ENCODE results near the gene BCR.

DNA sequence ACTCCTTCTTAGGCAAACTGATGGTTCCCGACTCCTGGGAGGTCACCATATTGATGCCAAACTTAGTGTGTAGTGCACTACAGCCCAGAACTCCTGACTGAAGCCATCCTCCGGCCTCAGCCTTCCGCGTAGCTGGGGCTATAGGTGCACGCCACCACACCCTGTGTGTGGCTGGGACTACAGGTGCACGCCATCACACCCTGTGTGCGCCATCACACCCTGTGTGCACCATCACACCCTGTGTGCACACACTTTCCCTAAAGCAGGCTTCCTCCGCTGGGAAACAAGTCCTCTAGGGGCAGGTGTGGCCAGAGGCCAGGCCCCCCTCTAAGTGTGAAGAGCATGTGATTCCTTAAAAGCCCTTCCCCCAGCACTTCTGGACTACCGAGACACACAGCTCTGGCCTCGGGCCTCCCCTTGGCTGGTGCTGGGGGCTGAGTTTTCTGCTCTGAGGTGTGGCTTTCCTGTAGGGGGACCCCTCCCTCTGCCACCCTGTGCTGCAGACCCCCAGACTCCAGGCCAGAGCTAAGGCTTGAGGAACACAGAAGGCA is 81.7 kb downstream of the BCR start:
- no peak for TF ChIP-seq POLR2A (IDR thresholded peaks at IDR 0.05)
- TF ChIP-seq CTCF (IDR thresholded peaks at IDR 0.05 in 8 of 11, conservative IDR thresholded peaks at IDR 0.05 in 3 of 11) = no peak
- TF ChIP-seq POLR2AphosphoS5 (IDR thresholded peaks at IDR 0.05) = no peak
